ENCODE measurements around the gene TPST2.

TPST2 gene

GRCh38 chr22:26589845-26590736 is at the start of gene TPST2:
TSS of gene TPST2 (minus strand) at chr22:26590132. CDS start at chr22:26541630, 48,502 bp downstream.
- peak within 1 kb of the TSS; percentile 85 for H3K4me3 ChIP-seq (ENCODE audit: low read depth, low read length)
- no peak for TF ChIP-seq CTCF (IDR thresholded peaks at IDR 0.05; ENCODE audit: insufficient read depth, low read depth, low read length, missing control alignments)
- peak; percentile 90 for DNase-seq (ENCODE audit: low read depth)

- TF ChIP-seq CTCF (IDR thresholded peaks at IDR 0.05; ENCODE audit: insufficient read depth, low read depth, low read length, missing control alignments): no peak
- DNase-seq (ENCODE audit: low read depth): no peak
- no peak overlapping the region for H3K4me3 ChIP-seq (ENCODE audit: low read depth, low read length)
Measured at GRCh38 chr22:26636296-26636695, 46.4 kb upstream of the TPST2 start.

- no peak overlapping the region for H3K4me3 ChIP-seq (ENCODE audit: low read depth, low read length)
- no peak for TF ChIP-seq CTCF (IDR thresholded peaks at IDR 0.05; ENCODE audit: insufficient read depth, low read depth, low read length, missing control alignments)
- no peak for DNase-seq (ENCODE audit: low read depth)
Measured at GRCh38 chr22:26635117-26635516, 45.2 kb upstream of the TPST2 start.

GRCh38 chr22:26634189-26634588 is 44.3 kb upstream of the TPST2 start:
- no peak overlapping the region for H3K4me3 ChIP-seq (ENCODE audit: low read depth, low read length)
- DNase-seq (ENCODE audit: low read depth): no peak
- no peak for TF ChIP-seq CTCF (IDR thresholded peaks at IDR 0.05; ENCODE audit: insufficient read depth, low read depth, low read length, missing control alignments)

- no peak for DNase-seq (ENCODE audit: low read depth)
- no peak overlapping the region for H3K4me3 ChIP-seq (ENCODE audit: low read depth, low read length)
- no peak for TF ChIP-seq CTCF (IDR thresholded peaks at IDR 0.05; ENCODE audit: insufficient read depth, low read depth, low read length, missing control alignments)
Measured at GRCh38 chr22:26632422-26633155, 42.7 kb upstream of the TPST2 start.

- DNase-seq (ENCODE audit: low read depth): no peak
- no peak overlapping the region for H3K4me3 ChIP-seq (ENCODE audit: low read depth, low read length)
- TF ChIP-seq CTCF (IDR thresholded peaks at IDR 0.05; ENCODE audit: insufficient read depth, low read depth, low read length, missing control alignments): no peak
Measured at GRCh38 chr22:26631282-26631681, 41.4 kb upstream of the TPST2 start.

Data from GM12865 (cell line).